ENCODE data around the gene TLE7. TPM values are rescaled to one million over a fixed set of nuclear protein-coding genes. Genes with fewer than 3 reads are reported as not detected.

TLE7 gene
- not detected in 2 replicates for total RNA-seq

GRCh38 chr16:71442051-71442440, at the start of gene TLE7:
Gene TLE7, minus strand, starts transcription at chr16:71442054. Its CDS starts 8,730 bp downstream, at chr16:71433324.

GRCh38 chr16:71489122-71489521, 47.3 kb upstream of the TLE7 start, which contains the start of gene ZNF19:
Gene ZNF19, minus strand, starts transcription at chr16:71489324. Its CDS starts 7,210 bp downstream, at chr16:71482114.

GRCh38 chr16:71461686-71462648, 20.1 kb upstream of the TLE7 start, which contains the start of gene ZNF23:
Gene ZNF23, minus strand, starts transcription at chr16:71462247. Its CDS starts 5,451 bp downstream, at chr16:71456796.

Other genes with a start within 250 kb of the TLE7 start
- gene HYDIN, start 211.3 kb downstream of the TLE7 start, total RNA-seq, result 0.43 and 1.4 TPM in 2 replicates
- gene CMTR2, start 152.7 kb downstream of the TLE7 start, total RNA-seq, result 35.8 and 42.9 TPM in 2 replicates
- 0.48 and 2.1 TPM in 2 replicates for gene CALB2, start 83.3 kb downstream of the TLE7 start, total RNA-seq
- 6.0 and 7.5 TPM in 2 replicates for gene ZNF23, start 20.2 kb upstream of the TLE7 start, total RNA-seq
- 2.2 and 3.2 TPM in 2 replicates for gene ZNF19, start 47.3 kb upstream of the TLE7 start, total RNA-seq
- not detected in 2 replicates for gene CHST4, start 84.4 kb upstream of the TLE7 start, total RNA-seq
- gene TAT, start 135.0 kb upstream of the TLE7 start, total RNA-seq, result under 0.01 TPM in 1 of 2 replicates, not detected in the other
- gene MARVELD3, start 184.1 kb upstream of the TLE7 start, total RNA-seq, result 11.7 and 29.2 TPM in 2 replicates